ENCODE measurements around the gene NRGN. TPM values are rescaled to one million over a fixed set of nuclear protein-coding genes. Genes with fewer than 3 reads are reported as not detected.
A peak's percentile ranks its signal among the peaks of the same experiment; 100 is the strongest.

Gene NRGN
- total and polyA plus RNA-seq, 2 of the 8 experiments (the other 6 are each of a cell fraction or from before 2014, with no cell fraction given), result 0.60 to 1.0 TPM

DNA sequence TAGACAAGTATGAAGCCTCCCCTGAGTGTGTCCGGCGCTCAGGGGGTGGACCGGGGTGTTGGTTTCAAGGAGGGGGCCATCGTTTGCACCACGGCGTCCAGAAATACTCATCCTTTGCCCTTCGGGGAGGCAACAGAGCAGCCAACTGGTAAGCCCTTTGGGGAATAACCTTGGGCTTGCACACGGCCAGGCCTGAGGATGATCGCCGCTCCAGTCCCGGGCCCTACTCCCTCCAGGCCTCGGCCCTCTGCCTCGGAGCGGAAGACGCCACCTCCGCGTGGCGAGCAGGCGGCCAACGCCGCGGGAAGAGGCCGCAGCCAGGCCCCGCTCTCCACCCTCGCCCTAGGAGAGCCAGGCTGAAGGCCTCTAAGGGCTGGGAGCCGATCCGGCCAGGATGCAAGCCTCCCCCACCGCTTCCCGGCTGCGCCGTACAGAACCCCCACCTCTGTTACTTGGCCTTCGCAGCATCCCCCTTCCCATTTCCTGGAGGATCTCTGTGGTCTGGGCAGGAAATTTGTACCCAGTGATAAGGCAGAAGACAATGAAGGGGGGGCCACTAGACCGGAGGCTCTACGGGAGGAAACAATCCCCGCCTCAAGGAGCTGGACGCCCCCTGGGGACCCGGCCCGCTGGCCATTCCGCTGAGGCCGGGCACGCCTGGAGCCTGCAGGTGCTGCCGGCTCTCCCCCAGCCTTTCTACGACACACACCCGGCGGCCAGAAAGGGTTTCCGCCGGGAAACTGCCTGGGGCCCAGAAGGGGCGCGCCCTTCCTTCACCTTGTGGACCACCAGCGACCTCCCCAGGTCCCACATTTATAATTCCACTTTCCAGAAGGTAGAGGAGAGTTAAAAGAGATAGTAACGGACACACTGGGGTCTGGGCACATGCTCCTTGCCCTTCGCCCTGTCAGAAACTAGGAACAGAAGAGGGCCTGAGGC lies 19.8 kb downstream of the NRGN start:
- H3K4me1 ChIP-seq (replicated peaks in 1 of 4; ENCODE audit: control insufficient read depth in 3 of 4, insufficient read depth in 4 of 4, low read length in 3 of 4), result peaks cover 6 to 41% (median 27%) of the 10 kb centered on the region in 4 experiments
- CTCF ChIA-PET (ENCODE audit: partially characterized antibody), result interaction anchor here (0.7 to 28.0 kb wide), 15 partner anchors 11 to 126 kb away, joined by 3 to 382 read pairs (median 10); partner anchors contain the start of genes NRGN and ROBO3
- no peaks in the 10 kb centered on the region for H3K79me2 ChIP-seq (ENCODE audit: control insufficient read depth in 1 of 2, insufficient read depth in 2 of 2, low read length in 2 of 2)
- WGBS, 2 experiments (ENCODE audit: extremely low coverage in 1 of 2, insufficient coverage in 1 of 2, insufficient read length in 1 of 2, insufficient replicate concordance in 2 of 2, low coverage in 1 of 2, low lambda C conversion rate in 2 of 2, missing lambda C conversion rate in 1 of 2), result 3% methylated on average over 50 of the region's 52 CpGs; no CpG with 5 or more reads in 1 of the 2 experiments
- peaks cover 67 to 88% (median 81%) of the 10 kb centered on the region in 4 experiments for H3K27me3 ChIP-seq (replicated peaks in 1 of 4; ENCODE audit: control insufficient read depth in 3 of 4, extremely low read depth in 1 of 4, insufficient read depth in 3 of 4, low read length in 3 of 4)
- no peak overlapping the region for H2BK5ac ChIP-seq (ENCODE audit: low read depth, low read length)
- DNase-seq (ENCODE audit: low read depth in 1 of 2, low spot score in 2 of 2), result peak in 1 of 2 experiments; percentile 72
- no peak overlapping the region for H2BK120ac ChIP-seq (replicated peaks; ENCODE audit: low read depth, low read length)
- peaks cover 0 to 3% (median 0%) of the 10 kb centered on the region in 4 experiments; a peak in 1 of 8 replicates for H3K36me3 ChIP-seq (ENCODE audit: control insufficient read depth in 2 of 4, insufficient read depth in 4 of 4, low read length in 3 of 4)
- peak overlapping the region; percentile 43; the same call in 1 of the 2 replicates for H4K8ac ChIP-seq (ENCODE audit: extremely low read depth, insufficient read depth, low read length)
- no peak overlapping the region for H4K91ac ChIP-seq (replicated peaks; ENCODE audit: insufficient read length, low read length)
- no peak overlapping the region for H2BK15ac ChIP-seq (ENCODE audit: low read length)
- peak overlapping the region; percentile 80 to 81 for H3K4me2 ChIP-seq (ENCODE audit: insufficient read depth in 1 of 2, low read depth in 2 of 2, low read length in 2 of 2)
- H3K18ac ChIP-seq (ENCODE audit: extremely low read depth, low read length), result 0 out of 2 replicates have a peak overlapping the region, but pooled peaks have one; percentile 71
- no peak overlapping the region for H3K56ac ChIP-seq (replicated peaks; ENCODE audit: insufficient read length, low read depth, low read length)
- H4K5ac ChIP-seq (ENCODE audit: insufficient read length, low read depth, low read length), result no peak overlapping the region
- H4K20me1 ChIP-seq (replicated peaks in 1 of 2; ENCODE audit: control insufficient read depth in 1 of 2, insufficient read depth in 2 of 2, low read length in 2 of 2), result peaks cover 20 to 36% of the 10 kb centered on the region in 2 experiments
- H2AK5ac ChIP-seq (ENCODE audit: low read depth, low read length), result no peak overlapping the region
- H2AFZ ChIP-seq (ENCODE audit: low read length), result no peak overlapping the region
- POLR2A ChIA-PET (ENCODE audit: partially characterized antibody), result no interaction called here
- no peaks in the 10 kb centered on the region for H3K79me1 ChIP-seq (ENCODE audit: low read depth, low read length)
- no peaks in the 10 kb centered on the region for H3K9me3 ChIP-seq (ENCODE audit: insufficient read depth in 2 of 2, low read depth in 1 of 2, low read length in 1 of 2)
- H3K14ac ChIP-seq (ENCODE audit: insufficient read length), result no peak overlapping the region
- H2BK12ac ChIP-seq (ENCODE audit: low read depth, low read length), result peak overlapping the region; percentile 68; the same call in 1 of the 2 replicates
- H2BK20ac ChIP-seq (ENCODE audit: low read length), result no peak overlapping the region
- H3K23me2 ChIP-seq (ENCODE audit: low read depth, low read length), result peaks cover 17% of the 10 kb centered on the region; the same call in 1 of the 2 replicates
- no peak overlapping the region for H3K23ac ChIP-seq (ENCODE audit: insufficient read length)
- no peak for FAIRE-seq
- peak overlapping the region; percentile 8 for H3K4ac ChIP-seq (replicated peaks; ENCODE audit: insufficient read length, low read depth, low read length)
- H3K9ac ChIP-seq (replicated peaks in 1 of 4; ENCODE audit: extremely low read depth in 1 of 4, low read depth in 3 of 4, low read length in 3 of 4), result no peak overlapping the region
- peak overlapping the region; percentile 18 to 58 (median 34); a peak in 6 of 8 replicates for H3K4me3 ChIP-seq (ENCODE audit: extremely low read depth in 1 of 4, insufficient read depth in 2 of 4, low read depth in 3 of 4, low read length in 4 of 4)
- H3K27ac ChIP-seq (ENCODE audit: low read depth, low read length), result no peak overlapping the region
- TF ChIP-seq NRF1 (IDR thresholded peaks at IDR 0.05; ENCODE audit: low read depth, low read length) (no peak), JUN (IDR thresholded peaks at IDR 0.05; ENCODE audit: low read depth, low read length) (no peak), KDM5A (IDR thresholded peaks at IDR 0.05; ENCODE audit: low read length) (no peak), YY1 (IDR thresholded peaks at IDR 0.05; ENCODE audit: low read depth, low read length) (no peak), BCL11A (IDR thresholded peaks at IDR 0.05; ENCODE audit: low read depth in 2 of 2, low read length in 2 of 2) (no peak), KDM4A (IDR thresholded peaks at IDR 0.05; ENCODE audit: low read depth, low read length, severe bottlenecking) (peak; percentile 46), RBBP5 (IDR thresholded peaks at IDR 0.05; ENCODE audit: borderline replicate concordance, low read depth, low read length) (no peak), PHF8 (conservative IDR thresholded peaks at IDR 0.05; ENCODE audit: low read depth, low read length) (no peak), EZH2 (IDR thresholded peaks at IDR 0.05; ENCODE audit: low read depth, low read length, severe bottlenecking) (peak; percentile 96)
- TF ChIP-seq, protein P1, sequence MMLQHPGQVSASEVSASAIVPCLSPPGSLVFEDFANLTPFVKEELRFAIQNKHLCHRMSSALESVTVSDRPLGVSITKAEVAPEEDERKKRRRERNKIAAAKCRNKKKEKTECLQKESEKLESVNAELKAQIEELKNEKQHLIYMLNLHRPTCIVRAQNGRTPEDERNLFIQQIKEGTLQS (IDR thresholded peaks at IDR 0.05; ENCODE audit: insufficient read depth, low read depth, low read length), result no peak
